HepG2 (cell line): ENCODE measurements around the gene ARFGEF3.

Source experiments
- CTCF ChIP-seq: sonication (generic); formaldehyde crosslinking; IDR thresholded peaks from 2 replicates; pipeline ENCODE4 v1.5.0; 2020; ENCODE audit warnings: mild to moderate bottlenecking, missing genetic modification reagents, moderate library complexity
- ERF ChIP-seq: IDR thresholded peaks from 2 replicates; pipeline ENCODE4 v1.6.1; 2018; ENCODE audit warnings: missing biosample characterization, missing genetic modification reagents
- ZNF552 ChIP-seq: sonication (generic); formaldehyde crosslinking; IDR thresholded peaks from 2 replicates; pipeline ENCODE4 v1.9.0; 2022; ENCODE audit warnings: missing genetic modification reagents, mild to moderate bottlenecking, borderline replicate concordance
- ZNF75D ChIP-seq: sonication (generic); formaldehyde crosslinking; IDR thresholded peaks from 2 replicates; pipeline ENCODE4 v1.8.1; 2023; ENCODE audit warnings: missing genetic modification reagents, mild to moderate bottlenecking, borderline replicate concordance

- TF ChIP-seq CTCF, result no peak
- no peak for TF ChIP-seq ZNF75D (CRISPR knock-in tag)
- TF ChIP-seq ERF (CRISPR knock-in tag), result no peak
- no peak for TF ChIP-seq ZNF552 (CRISPR knock-in tag)
These were observed 64.2 kb downstream of the ARFGEF3 start for GRCh38 chr6:138225953-138226352.
